Activated CD8-positive, alpha-beta T cell treated with anti-CD3 and anti-CD28 coated beads for 36 hours (primary cell): ENCODE measurements around the gene EXOC4. TPM values are rescaled to one million over a fixed set of nuclear protein-coding genes. Genes with fewer than 3 reads are reported as not detected.

Experiments used
- ATAC-seq: fragments of 200-7000 bp; cut with Tn5 transposase; one replicate; pipeline ENCODE4 v1.10.0; 2021; ENCODE audit warnings: mild to moderate bottlenecking, moderate library complexity
- CTCF ChIA-PET: fragments of 350-600 bp; sonication (Branson Sonifier 250); formaldehyde crosslinking; loops from one replicate; lab custom pipeline; 2021; ENCODE audit warnings: antibody characterized with exemption; lab: Charles Lee
- POLR2A ChIA-PET: fragments of 350-600 bp; sonication (Branson Sonifier 250); formaldehyde crosslinking; loops from one replicate; lab custom pipeline; 2021; ENCODE audit warnings: antibody characterized with exemption; lab: Charles Lee
- DNase-seq: peaks from one replicate; pipeline ENCODE4 v3.0.0-alpha.2; 2020
- H3K27ac Mint-ChIP-seq: one replicate; pipeline ENCODE4 v1.8.0; 2021; ENCODE audit warnings: mild to moderate bottlenecking, mixed read lengths
- H3K27me3 Mint-ChIP-seq: one replicate; pipeline ENCODE4 v1.8.0; 2021; ENCODE audit warnings: mixed read lengths
- H3K36me3 Mint-ChIP-seq: one replicate; pipeline ENCODE4 v1.8.0; 2021; ENCODE audit warnings: low read depth, mixed read lengths
- H3K4me1 Mint-ChIP-seq: one replicate; pipeline ENCODE4 v1.8.0; 2021; ENCODE audit warnings: low read depth, mixed read lengths
- H3K4me3 Mint-ChIP-seq: one replicate; pipeline ENCODE4 v1.8.0; 2021; ENCODE audit warnings: mild to moderate bottlenecking, moderate library complexity, mixed read lengths
- H3K9me3 Mint-ChIP-seq: one replicate; pipeline ENCODE4 v1.8.0; 2021; ENCODE audit warnings: mixed read lengths
- CTCF ChIP-seq: fragments of 200-600 bp; IDR thresholded peaks from one replicate; pipeline ENCODE4 v1.8.0; 2022; ENCODE audit warnings: antibody characterized with exemption, mild to moderate bottlenecking
- intact Hi-C: fragments of 100-400 bp; cut with micrococcal nuclease; formaldehyde crosslinking; loops from one replicate; pipeline ENCODE4 v1.10.0; 2022
- total RNA-seq, 2 experiments: library from RNA; stranded (reverse); gene quantifications; one replicate each; pipeline ENCODE4 v1.2.3, GENCODE V29; 2021

EXOC4 gene
- total RNA-seq, 2 experiments from 2014 or later = 54.1 to 61.7 TPM

GRCh38 chr7:133950855-133951254, 698.0 kb downstream of the EXOC4 start:
- ChIA-PET CTCF (no interaction called here), POLR2A (no interaction called here)
- ATAC-seq (no peak), DNase-seq (no peak)
- Mint-ChIP-seq H3K27ac (no peak overlapping the region), H3K36me3 (peaks cover 14% of the 10 kb centered on the region), H3K27me3 (no peaks in the 10 kb centered on the region), H3K9me3 (no peaks in the 10 kb centered on the region), H3K4me1 (no peaks in the 10 kb centered on the region), H3K4me3 (no peak overlapping the region)
- TF ChIP-seq CTCF = no peak
- intact Hi-C loops = no loop called here

- ATAC-seq = no peak
- Mint-ChIP-seq H3K27ac (no peak overlapping the region), H3K36me3 (peaks cover 8% of the 10 kb centered on the region), H3K4me1 (no peaks in the 10 kb centered on the region), H3K4me3 (no peak overlapping the region), H3K27me3 (no peaks in the 10 kb centered on the region), H3K9me3 (no peaks in the 10 kb centered on the region)
- ChIA-PET POLR2A (no interaction called here), CTCF (interaction anchor here (1.1 kb wide), 1 partner anchor 9 kb away, joined by 3 read pairs; no protein-coding TSS in a partner anchor)
- TF ChIP-seq CTCF = no peak
- intact Hi-C loops = no loop called here
- DNase-seq = no peak
Observed at GRCh38 chr7:133955208-133955607, 702.3 kb downstream of the EXOC4 start.

- no peak overlapping the region for H3K27ac Mint-ChIP-seq
- peaks cover 7% of the 10 kb centered on the region for H3K36me3 Mint-ChIP-seq
- no peak for DNase-seq
- H3K4me1 Mint-ChIP-seq = peaks cover 14% of the 10 kb centered on the region
- ATAC-seq = no peak
- CTCF ChIA-PET = no interaction called here
- no peak for TF ChIP-seq CTCF
- intact Hi-C loops = no loop called here
- POLR2A ChIA-PET = no interaction called here
- no peaks in the 10 kb centered on the region for H3K27me3 Mint-ChIP-seq
- no peaks in the 10 kb centered on the region for H3K9me3 Mint-ChIP-seq
- no peak overlapping the region for H3K4me3 Mint-ChIP-seq
Observed at GRCh38 chr7:133957845-133958244, 705.0 kb downstream of the EXOC4 start.

- H3K4me1 Mint-ChIP-seq = peaks cover 14% of the 10 kb centered on the region
- H3K27ac Mint-ChIP-seq = no peak overlapping the region
- peaks cover 13% of the 10 kb centered on the region for H3K36me3 Mint-ChIP-seq
- ATAC-seq = no peak
- no peaks in the 10 kb centered on the region for H3K27me3 Mint-ChIP-seq
- TF ChIP-seq CTCF = no peak
- intact Hi-C loops = no loop called here
- no peak for DNase-seq
- POLR2A ChIA-PET = no interaction called here
- H3K9me3 Mint-ChIP-seq = peaks cover 5% of the 10 kb centered on the region
- CTCF ChIA-PET = no interaction called here
- H3K4me3 Mint-ChIP-seq = no peak overlapping the region
Observed at GRCh38 chr7:133958822-133959221, 705.9 kb downstream of the EXOC4 start.

- no peak for ATAC-seq
- ChIA-PET CTCF (no interaction called here), POLR2A (no interaction called here)
- no peak for TF ChIP-seq CTCF
- H3K9me3 Mint-ChIP-seq = peaks cover 8% of the 10 kb centered on the region
- peaks cover 15% of the 10 kb centered on the region for H3K36me3 Mint-ChIP-seq
- no peaks in the 10 kb centered on the region for H3K27me3 Mint-ChIP-seq
- H3K4me1 Mint-ChIP-seq = peaks cover 14% of the 10 kb centered on the region
- no peak for DNase-seq
- intact Hi-C loops = no loop called here
- no peak overlapping the region for H3K4me3 Mint-ChIP-seq
- no peak overlapping the region for H3K27ac Mint-ChIP-seq
Observed at GRCh38 chr7:133959505-133959904, 706.6 kb downstream of the EXOC4 start.
